HG03521 (cell line): ENCODE data around the gene LAMC3.

Experiments used
- ATAC-seq: cut with Tn5 transposase; IDR thresholded peaks from one replicate; pipeline ENCODE4 v1.9.1; 2021; ENCODE audit warnings: mild to moderate bottlenecking, moderate library complexity; ENCODE audit not compliant: unreplicated experiment

LAMC3 gene

GRCh38 chr9:130977811-130978221 is 31.2 kb upstream of the LAMC3 start:
- ATAC-seq = no peak

GRCh38 chr9:130979591-130980385 is 29.2 kb upstream of the LAMC3 start:
- no peak for ATAC-seq

GRCh38 chr9:130980526-130980925 is 28.4 kb upstream of the LAMC3 start:
- ATAC-seq = no peak

GRCh38 chr9:130981002-130981755 is 27.8 kb upstream of the LAMC3 start:
- ATAC-seq = no peak

GRCh38 chr9:130981756-130982137 is 27.2 kb upstream of the LAMC3 start:
- ATAC-seq = no peak

GRCh38 chr9:130982636-130983358 is 26.2 kb upstream of the LAMC3 start:
- no peak for ATAC-seq

GRCh38 chr9:130983359-130983670 is 25.7 kb upstream of the LAMC3 start:
- ATAC-seq = no peak

- ATAC-seq = no peak
Observed at GRCh38 chr9:130983970-130984369, 25.0 kb upstream of the LAMC3 start.

- ATAC-seq = no peak
Observed at GRCh38 chr9:130984521-130984920, 24.5 kb upstream of the LAMC3 start.

- no peak for ATAC-seq
Observed at GRCh38 chr9:130985029-130985428, 23.9 kb upstream of the LAMC3 start.

- no peak for ATAC-seq
Observed at GRCh38 chr9:130985606-130986162, 23.3 kb upstream of the LAMC3 start.

- no peak for ATAC-seq
Observed at GRCh38 chr9:130986356-130986965, 22.5 kb upstream of the LAMC3 start.

- ATAC-seq = no peak
Observed at GRCh38 chr9:130987054-130987453, 21.9 kb upstream of the LAMC3 start.

GRCh38 chr9:130987738-130988399 is 21.1 kb upstream of the LAMC3 start:
- no peak for ATAC-seq

- no peak for ATAC-seq
Observed at GRCh38 chr9:130988400-130988747, 20.6 kb upstream of the LAMC3 start.

- no peak for ATAC-seq
Observed at GRCh38 chr9:130988905-130989304, 20.1 kb upstream of the LAMC3 start.

- ATAC-seq = no peak
Observed at GRCh38 chr9:130989391-130989790, 19.6 kb upstream of the LAMC3 start.

GRCh38 chr9:130989891-130990290 is 19.1 kb upstream of the LAMC3 start:
- ATAC-seq = no peak

- no peak for ATAC-seq
Observed at GRCh38 chr9:130990306-130990977, 18.5 kb upstream of the LAMC3 start.
